ENCODE data around the gene LTA.
"Not testable (repeated sequence)": the region's sequence is repeated elsewhere in the genome, so short reads cannot be mapped to it uniquely, and the experiment has no call there.

The LTA gene

GRCh38 chr6:31587791-31588777 lies 16.0 kb downstream of the LTA start:
- DNase-seq = peak in 3 of 4 experiments; percentile 17 to 47 (median 46)

- peak; percentile 57 to 83 (median 77) for DNase-seq
Measured at GRCh38 chr6:31588871-31589650, 17.0 kb downstream of the LTA start.

- DNase-seq = not testable (repeated sequence)
Measured at GRCh38 chr6:31590691-31591090, 18.6 kb downstream of the LTA start.

GRCh38 chr6:31592396-31592771 lies 20.3 kb downstream of the LTA start:
- DNase-seq = no peak

GRCh38 chr6:31597006-31597405 lies 24.9 kb downstream of the LTA start:
- peak; percentile 49 to 81 (median 64) for DNase-seq

- DNase-seq = no peak
Measured at GRCh38 chr6:31607317-31607716, 35.2 kb downstream of the LTA start.

- no peak for DNase-seq
Measured at GRCh38 chr6:31609519-31610406, 37.7 kb downstream of the LTA start.

GRCh38 chr6:31610968-31611367 lies 38.9 kb downstream of the LTA start:
- peak in 3 of 4 experiments; percentile 40 to 57 (median 45) for DNase-seq

GRCh38 chr6:31614075-31614619 lies 42.1 kb downstream of the LTA start:
- peak; percentile 61 to 81 (median 72) for DNase-seq

- peak; percentile 66 to 90 (median 88) for DNase-seq
Measured at GRCh38 chr6:31614684-31615578, 42.8 kb downstream of the LTA start, which contains the start of gene AIF1. AIF1 (plus strand) TSS chr6:31615234; CDS start chr6:31615330, 96 bp downstream.

GRCh38 chr6:31615748-31616147 lies 43.7 kb downstream of the LTA start:
- peak in 3 of 4 experiments; percentile 38 to 49 (median 41) for DNase-seq

GRCh38 chr6:31617010-31617409 lies 44.9 kb downstream of the LTA start:
- DNase-seq = no peak

- DNase-seq = peak; percentile 99 to 100 (median 100)
Measured at GRCh38 chr6:31619805-31620585, 47.9 kb downstream of the LTA start.

GRCh38 chr6:31620586-31621319 lies 48.7 kb downstream of the LTA start, which contains the start of gene PRRC2A:
PRRC2A (plus strand) TSS chr6:31620715; CDS start chr6:31622790, 2,075 bp downstream.
- DNase-seq = peak in 3 of 4 experiments; percentile 64 to 81 (median 75)

- DNase-seq = no peak
Measured at GRCh38 chr6:31621320-31621939, 49.3 kb downstream of the LTA start.

GRCh38 chr6:31621991-31622390 lies 49.9 kb downstream of the LTA start:
- no peak for DNase-seq

- DNase-seq = peak; percentile 26 to 68 (median 56)
Measured at GRCh38 chr6:31622684-31623091, 50.6 kb downstream of the LTA start.
